Cerebellar nuclear complex (tissue), 1 donor: ENCODE measurements around the gene CPTP.

Experiments used
- DNase-seq, 2 experiments: peaks; one replicate each; lab custom pipeline; 2025; lab: John Stamatoyannopoulos, UW

CPTP gene

GRCh38 chr1:1319646-1319941, 5.0 kb upstream of the CPTP start:
- DNase-seq, result no peak

GRCh38 chr1:1320666-1321448, 3.7 kb upstream of the CPTP start:
- DNase-seq, result no peak

GRCh38 chr1:1321477-1321876, 3.1 kb upstream of the CPTP start:
- DNase-seq, result no peak

GRCh38 chr1:1322418-1322817, 2.2 kb upstream of the CPTP start:
- no peak for DNase-seq

GRCh38 chr1:1322952-1323351, 1.6 kb upstream of the CPTP start:
- DNase-seq, result no peak

GRCh38 chr1:1324084-1324523, 498 bp upstream of the CPTP start:
- no peak for DNase-seq

GRCh38 chr1:1325288-1326074, 879 bp downstream of the CPTP start:
- no peak for DNase-seq

- no peak for DNase-seq
These were observed 1.5 kb downstream of the CPTP start for GRCh38 chr1:1326075-1326605.

GRCh38 chr1:1327291-1327690, 2.7 kb downstream of the CPTP start:
- DNase-seq, result no peak

GRCh38 chr1:1328254-1328653, 3.7 kb downstream of the CPTP start:
- DNase-seq, result no peak

GRCh38 chr1:1329304-1330210, 5.0 kb downstream of the CPTP start:
- no peak for DNase-seq

- no peak for DNase-seq
These were observed 5.9 kb downstream of the CPTP start for GRCh38 chr1:1330366-1331067.

GRCh38 chr1:1331068-1331965, 6.7 kb downstream of the CPTP start, which contains the start of gene TAS1R3:
TSS of gene TAS1R3 (plus strand) at chr1:1331280. CDS start at chr1:1331346, 66 bp downstream.
- DNase-seq, result no peak

GRCh38 chr1:1332031-1332755, 7.6 kb downstream of the CPTP start:
- no peak for DNase-seq

GRCh38 chr1:1332774-1333480, 8.3 kb downstream of the CPTP start:
- DNase-seq, result no peak

- DNase-seq, result no peak
These were observed 9.1 kb downstream of the CPTP start for GRCh38 chr1:1333551-1334241.

- DNase-seq, result no peak
These were observed 10.2 kb downstream of the CPTP start for GRCh38 chr1:1334835-1335234.

GRCh38 chr1:1335283-1335682, 10.7 kb downstream of the CPTP start:
- no peak for DNase-seq
